ENCODE results near the gene NFIA. TPM values are rescaled to one million over a fixed set of nuclear protein-coding genes. Genes with fewer than 3 reads are reported as not detected.

NFIA gene
- total RNA-seq, 2 experiments from 2014 or later: 0.80 to 5.4 TPM

DNA sequence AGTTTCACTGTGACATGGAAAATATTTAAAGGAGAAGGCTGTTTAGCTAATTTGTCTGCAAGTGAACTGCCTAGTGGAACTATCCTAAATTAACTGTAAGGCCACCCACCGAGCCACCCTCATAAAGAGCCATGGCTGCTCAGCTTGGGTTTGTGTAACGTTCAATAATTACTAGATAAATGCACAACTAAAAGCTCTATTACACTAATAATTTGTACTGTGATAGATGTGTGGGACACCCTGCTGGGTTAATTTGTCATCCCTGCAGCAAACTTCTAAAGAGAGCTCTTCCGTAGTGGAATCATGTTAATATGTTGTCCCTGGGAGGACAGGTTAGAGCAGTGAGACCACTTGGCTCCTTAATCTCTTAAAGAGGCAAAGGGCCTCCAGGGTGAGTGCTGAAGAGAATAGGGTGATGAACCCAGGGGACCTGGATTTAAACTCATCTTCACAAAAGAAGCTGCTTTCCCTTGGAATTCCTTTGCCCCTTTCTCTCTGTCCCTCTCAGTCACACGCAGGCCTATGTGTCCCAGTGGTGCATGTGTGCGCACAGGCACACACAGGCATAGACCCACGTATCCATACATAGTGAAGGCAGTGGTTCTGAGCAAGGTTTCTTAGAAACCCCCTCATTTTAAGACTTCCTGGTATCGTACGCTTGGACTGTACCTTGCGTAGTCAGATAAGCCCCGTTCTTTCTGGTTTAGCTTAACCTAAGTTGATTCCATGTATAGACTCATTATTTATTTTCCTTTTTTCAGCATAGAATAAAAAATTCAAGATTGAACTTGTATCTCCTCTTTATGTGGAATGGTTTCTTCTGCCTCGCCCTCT lies 310.3 kb downstream of the NFIA start:
- ATAC-seq (no peak), DNase-seq (no peak)
- CTCF ChIA-PET: interaction anchor here (1.0 kb wide), 1 partner anchor 12 kb away, joined by 3 read pairs; no protein-coding TSS in a partner anchor
- Mint-ChIP-seq H3K36me3 (peaks cover 3% of the 10 kb centered on the region), H3K9me3 (ENCODE audit: low read depth) (peaks cover 5% of the 10 kb centered on the region), H3K4me1 (peaks cover 16% of the 10 kb centered on the region), H3K4me3 (no peak overlapping the region), H3K27ac (no peak overlapping the region), H3K27me3 (no peaks in the 10 kb centered on the region)

DNA sequence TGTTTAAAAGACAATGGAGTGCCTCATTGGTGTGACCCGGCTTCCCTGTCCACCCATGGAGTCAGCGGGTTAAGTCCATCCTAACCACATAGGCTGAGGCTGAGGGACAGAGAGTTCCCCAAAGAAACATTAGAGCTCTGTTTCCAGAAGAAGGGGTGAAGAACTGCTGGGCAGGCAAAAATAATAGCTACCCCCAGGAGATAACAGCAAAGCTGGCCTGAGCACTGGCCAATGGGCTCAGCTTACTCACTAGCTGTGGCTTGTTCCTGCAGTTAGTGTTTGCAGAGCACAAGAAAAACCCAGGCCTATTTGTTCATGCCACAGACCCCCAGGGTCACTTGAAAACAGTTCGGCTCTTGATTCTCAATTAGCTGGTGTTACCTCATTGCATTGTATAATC lies 311.2 kb downstream of the NFIA start:
- Mint-ChIP-seq H3K4me1 (peaks cover 7% of the 10 kb centered on the region), H3K4me3 (no peak overlapping the region), H3K27me3 (no peaks in the 10 kb centered on the region), H3K27ac (no peak overlapping the region), H3K36me3 (peaks cover 2% of the 10 kb centered on the region), H3K9me3 (ENCODE audit: low read depth) (peaks cover 3% of the 10 kb centered on the region)
- DNase-seq (no peak), ATAC-seq (no peak)
- CTCF ChIA-PET: no interaction called here

DNA sequence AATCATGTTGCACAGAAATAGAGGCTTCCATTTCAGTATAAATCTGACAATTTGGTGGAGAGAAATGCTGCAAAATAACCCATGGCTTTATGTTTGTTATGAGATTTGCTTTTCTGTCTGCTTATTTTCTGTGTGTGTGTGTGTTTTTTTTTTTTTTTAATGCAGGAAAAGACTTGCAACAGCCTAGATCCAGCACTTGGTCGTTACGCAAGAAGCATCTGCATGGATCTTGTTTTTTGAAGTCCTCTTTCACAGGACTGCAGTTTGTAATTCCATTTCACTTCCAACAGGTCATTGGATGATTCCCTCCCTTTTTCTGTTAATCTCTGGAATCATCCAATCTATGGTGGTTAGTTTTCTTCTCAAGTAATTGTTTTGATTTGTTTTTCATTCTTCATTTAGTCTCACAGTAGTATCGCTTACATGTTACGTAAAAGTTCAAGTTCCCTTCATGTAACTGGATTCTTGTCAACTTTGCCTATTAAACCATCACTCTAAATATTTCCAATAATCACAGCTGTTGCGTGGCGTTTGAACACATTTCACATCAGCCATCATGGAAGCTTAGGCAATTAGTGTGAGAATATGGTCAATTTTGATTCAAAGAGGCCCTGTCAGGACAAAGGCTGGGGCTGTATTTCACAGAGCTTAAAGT lies 312.9 kb downstream of the NFIA start:
- Mint-ChIP-seq H3K36me3 (no peaks in the 10 kb centered on the region), H3K27ac (no peak overlapping the region), H3K4me1 (no peaks in the 10 kb centered on the region), H3K4me3 (no peak overlapping the region), H3K9me3 (ENCODE audit: low read depth) (no peaks in the 10 kb centered on the region), H3K27me3 (no peaks in the 10 kb centered on the region)
- DNase-seq (no peak), ATAC-seq (no peak)
- CTCF ChIA-PET: no interaction called here

DNA sequence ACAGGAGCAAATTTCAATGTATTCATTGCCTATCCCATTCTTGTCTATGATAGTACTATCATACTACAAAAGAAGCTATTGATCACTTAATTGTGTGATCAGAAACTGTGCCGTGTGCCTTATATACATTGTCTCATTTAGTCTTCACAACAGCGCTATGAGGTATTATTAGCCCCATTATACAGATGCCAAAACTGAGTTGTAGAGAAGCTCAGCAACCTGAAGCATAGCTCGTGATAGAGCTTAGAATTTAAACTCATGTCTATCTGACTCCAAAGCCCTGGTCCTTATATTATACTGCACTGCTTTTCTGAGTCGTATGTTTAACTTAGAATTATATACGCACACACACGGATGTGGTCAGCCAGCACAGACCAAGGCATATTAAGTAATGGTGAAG lies 315.1 kb downstream of the NFIA start:
- ATAC-seq: no peak
- Mint-ChIP-seq H3K27me3 (no peaks in the 10 kb centered on the region), H3K4me1 (no peaks in the 10 kb centered on the region), H3K27ac (no peak overlapping the region), H3K36me3 (no peaks in the 10 kb centered on the region), H3K4me3 (no peak overlapping the region), H3K9me3 (ENCODE audit: low read depth) (no peaks in the 10 kb centered on the region)
- CTCF ChIA-PET: no interaction called here
- no peak for DNase-seq

DNA sequence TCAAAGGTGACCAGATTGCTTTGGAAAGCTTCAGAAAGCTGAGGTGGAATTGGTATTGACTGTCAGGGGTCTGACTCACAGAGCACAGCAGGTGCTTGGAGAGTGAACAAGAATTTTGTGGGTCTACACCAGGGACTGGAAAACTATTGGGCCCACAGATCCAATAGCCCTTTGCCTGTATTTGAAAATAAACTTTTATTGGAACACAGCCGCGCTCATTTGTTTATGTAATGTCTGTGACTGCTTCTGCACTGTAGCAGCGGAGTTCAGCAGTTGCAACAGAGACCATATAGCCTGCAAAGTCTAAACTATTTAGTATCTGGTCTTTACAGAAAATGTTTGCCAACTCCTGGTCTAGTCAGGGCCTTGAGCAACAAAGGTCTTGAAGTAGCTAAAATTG lies 315.6 kb downstream of the NFIA start:
- Mint-ChIP-seq H3K36me3 (no peaks in the 10 kb centered on the region), H3K27ac (no peak overlapping the region), H3K4me1 (no peaks in the 10 kb centered on the region), H3K4me3 (no peak overlapping the region), H3K9me3 (ENCODE audit: low read depth) (no peaks in the 10 kb centered on the region), H3K27me3 (no peaks in the 10 kb centered on the region)
- CTCF ChIA-PET: no interaction called here
- ATAC-seq (no peak), DNase-seq (no peak)

DNA sequence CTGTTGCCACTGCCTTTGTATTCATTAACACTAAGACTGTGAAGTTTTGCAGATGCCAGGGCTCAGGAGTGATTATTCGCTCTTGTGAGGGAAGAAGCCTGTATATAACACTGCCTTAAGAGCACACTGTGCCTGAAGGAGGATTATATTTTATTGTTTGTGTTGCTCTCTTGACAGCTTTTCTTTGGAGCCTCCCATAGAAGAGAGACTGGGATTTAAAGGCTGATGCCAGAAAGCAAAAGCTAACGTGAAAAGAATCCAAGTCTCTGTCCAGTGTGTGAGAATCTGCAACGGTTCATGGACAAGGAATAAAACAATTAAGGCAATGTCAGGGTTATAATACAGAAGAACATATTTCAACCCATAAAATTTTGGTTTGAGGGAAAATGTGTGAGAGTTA lies 316.8 kb downstream of the NFIA start:
- no peak for ATAC-seq
- Mint-ChIP-seq H3K27ac (no peak overlapping the region), H3K27me3 (no peaks in the 10 kb centered on the region), H3K4me3 (no peak overlapping the region), H3K36me3 (no peaks in the 10 kb centered on the region), H3K9me3 (ENCODE audit: low read depth) (no peaks in the 10 kb centered on the region), H3K4me1 (peaks cover 4% of the 10 kb centered on the region)
- CTCF ChIA-PET: no interaction called here
- no peak for DNase-seq

DNA sequence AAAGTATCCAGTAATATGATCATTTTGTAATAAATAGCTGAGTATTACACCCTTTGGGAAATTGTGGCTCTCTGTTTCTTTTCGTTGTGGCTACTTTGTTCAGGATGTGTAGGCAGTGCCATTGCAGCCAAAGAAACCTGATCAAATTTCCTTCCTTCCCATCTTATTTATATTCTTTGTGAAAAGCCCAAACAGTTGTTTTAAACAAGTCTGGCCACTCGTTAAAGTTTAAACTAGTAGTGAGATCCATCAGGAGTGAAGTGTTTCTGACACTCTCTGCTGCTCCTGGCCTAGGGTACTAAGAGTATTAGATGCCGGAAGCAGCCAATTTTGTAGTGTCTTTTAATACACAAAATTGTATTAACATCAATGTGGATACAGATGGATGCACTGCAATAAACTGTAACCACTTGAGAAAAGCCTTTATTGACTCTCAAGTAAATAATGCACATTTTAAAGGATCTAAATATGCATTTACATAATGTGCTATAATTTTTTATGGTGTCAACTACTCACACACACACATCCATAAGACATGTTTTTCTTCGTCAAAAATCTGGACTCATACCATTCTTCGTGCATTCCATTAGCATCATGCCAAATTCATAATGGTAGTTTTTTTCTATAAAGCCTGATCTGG lies 317.9 kb downstream of the NFIA start:
- no peak overlapping the region for H3K27ac Mint-ChIP-seq
- no peaks in the 10 kb centered on the region for H3K36me3 Mint-ChIP-seq
- H3K27me3 Mint-ChIP-seq: no peaks in the 10 kb centered on the region
- CTCF ChIA-PET: no interaction called here
- H3K9me3 Mint-ChIP-seq (ENCODE audit: low read depth): no peaks in the 10 kb centered on the region
- H3K4me3 Mint-ChIP-seq: no peak overlapping the region
- DNase-seq (no peak), ATAC-seq (no peak)
- peaks cover 6% of the 10 kb centered on the region for H3K4me1 Mint-ChIP-seq

DNA sequence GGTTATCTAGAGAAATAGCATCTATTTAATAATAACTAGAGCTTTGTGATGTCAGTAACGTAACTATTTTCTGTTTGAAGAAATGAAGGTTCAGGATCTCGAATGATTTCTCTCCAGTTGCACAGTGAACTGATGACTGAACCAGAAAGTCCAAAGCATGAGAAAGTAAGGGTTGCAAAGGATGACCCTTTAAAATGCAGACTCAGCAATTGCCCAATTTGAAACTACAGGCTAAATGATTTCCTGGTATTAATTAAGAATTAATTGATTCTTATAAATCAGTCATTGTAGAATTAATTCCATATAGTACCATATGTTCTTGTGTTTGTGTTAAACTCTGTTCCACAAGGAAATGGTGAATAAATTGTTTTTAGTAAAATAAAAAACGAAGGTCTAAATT lies 318.6 kb downstream of the NFIA start:
- Mint-ChIP-seq H3K27ac (no peak overlapping the region), H3K4me1 (peaks cover 6% of the 10 kb centered on the region), H3K36me3 (no peaks in the 10 kb centered on the region), H3K27me3 (no peaks in the 10 kb centered on the region), H3K9me3 (ENCODE audit: low read depth) (no peaks in the 10 kb centered on the region), H3K4me3 (no peak overlapping the region)
- no peak for ATAC-seq
- CTCF ChIA-PET: no interaction called here
- no peak for DNase-seq

DNA sequence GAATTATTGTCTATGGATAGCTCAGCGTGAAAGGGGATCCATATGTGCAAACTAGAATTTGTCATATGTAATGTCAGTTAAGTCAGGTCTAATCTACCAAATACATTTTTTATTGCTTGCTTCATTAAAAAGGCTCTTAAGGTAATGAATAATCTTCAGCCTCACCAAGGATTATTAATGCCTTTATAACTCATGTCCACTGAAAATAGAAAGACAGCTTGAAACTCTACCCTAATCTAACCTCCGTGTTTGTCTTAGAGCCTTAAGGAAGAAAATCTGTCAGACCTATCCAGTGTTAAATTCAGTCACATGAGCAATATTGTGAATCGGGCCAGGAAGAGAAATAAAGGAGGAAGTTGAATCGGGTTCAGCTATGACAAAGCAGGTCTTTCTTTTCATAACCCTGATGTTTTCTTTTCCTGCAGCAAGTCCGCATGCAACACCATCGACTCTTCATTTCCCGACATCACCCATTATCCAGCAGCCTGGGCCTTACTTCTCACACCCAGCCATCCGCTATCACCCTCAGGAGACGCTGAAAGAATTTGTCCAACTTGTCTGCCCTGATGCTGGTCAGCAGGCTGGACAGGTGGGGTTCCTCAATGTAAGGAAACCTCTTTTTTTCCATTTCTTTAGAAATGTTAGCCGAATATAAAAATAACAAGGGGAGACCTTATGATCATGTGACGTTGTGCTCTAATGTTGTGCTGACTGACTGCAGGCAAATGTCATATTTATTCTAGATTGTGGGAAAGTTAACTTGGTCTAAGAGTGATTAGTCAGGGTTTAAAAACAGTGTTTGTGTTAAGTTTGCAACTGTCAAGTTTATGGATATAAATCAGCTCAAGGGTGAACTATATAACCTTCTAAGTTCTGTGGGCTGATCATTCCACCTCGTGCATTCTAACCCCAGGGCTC lies 321.6 kb downstream of the NFIA start:
- Mint-ChIP-seq H3K27me3 (no peaks in the 10 kb centered on the region), H3K4me3 (no peak overlapping the region), H3K9me3 (ENCODE audit: low read depth) (no peaks in the 10 kb centered on the region), H3K27ac (no peak overlapping the region), H3K36me3 (peaks cover 4% of the 10 kb centered on the region), H3K4me1 (peaks cover 6% of the 10 kb centered on the region)
- CTCF ChIA-PET: no interaction called here
- ATAC-seq (no peak), DNase-seq (no peak)

DNA sequence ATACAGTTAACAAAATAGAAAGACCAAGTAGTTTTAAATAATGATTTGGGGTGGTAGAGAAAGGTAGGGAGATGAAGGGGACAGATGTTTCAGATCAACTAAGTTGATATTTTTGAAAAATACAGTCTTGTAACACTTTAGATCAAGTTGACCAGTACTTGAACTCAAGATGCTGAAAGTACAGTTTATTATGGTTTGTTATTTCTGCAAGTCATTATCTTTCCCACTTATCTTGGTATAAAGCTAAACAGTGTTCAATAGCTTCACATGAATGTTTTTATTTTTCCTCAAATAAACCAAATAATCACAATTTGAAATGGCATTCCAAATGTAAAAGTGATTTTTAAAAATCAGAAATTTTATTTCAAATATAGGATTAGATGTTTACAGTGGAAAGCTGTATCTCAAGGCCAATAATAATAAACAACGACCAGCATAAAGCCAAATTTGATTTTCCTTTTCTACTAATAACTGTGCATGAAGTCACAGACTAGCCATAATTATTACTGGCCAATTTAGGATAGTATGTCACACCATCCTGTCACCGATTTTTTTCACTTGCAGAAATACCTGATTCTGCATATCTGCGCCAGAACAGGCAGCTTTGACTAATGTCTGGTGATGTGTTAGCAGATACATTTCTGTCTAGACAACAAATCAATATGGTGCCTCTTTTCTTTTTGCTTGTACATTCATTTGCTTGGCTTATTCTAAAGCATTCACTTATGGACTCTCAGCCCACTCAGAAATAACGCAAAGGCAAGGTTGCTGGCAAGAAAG lies 322.4 kb downstream of the NFIA start:
- no peak for DNase-seq
- Mint-ChIP-seq H3K27ac (no peak overlapping the region), H3K4me3 (no peak overlapping the region), H3K36me3 (peaks cover 4% of the 10 kb centered on the region), H3K27me3 (no peaks in the 10 kb centered on the region), H3K4me1 (peaks cover 6% of the 10 kb centered on the region), H3K9me3 (ENCODE audit: low read depth) (no peaks in the 10 kb centered on the region)
- no peak for ATAC-seq
- CTCF ChIA-PET: no interaction called here

DNA sequence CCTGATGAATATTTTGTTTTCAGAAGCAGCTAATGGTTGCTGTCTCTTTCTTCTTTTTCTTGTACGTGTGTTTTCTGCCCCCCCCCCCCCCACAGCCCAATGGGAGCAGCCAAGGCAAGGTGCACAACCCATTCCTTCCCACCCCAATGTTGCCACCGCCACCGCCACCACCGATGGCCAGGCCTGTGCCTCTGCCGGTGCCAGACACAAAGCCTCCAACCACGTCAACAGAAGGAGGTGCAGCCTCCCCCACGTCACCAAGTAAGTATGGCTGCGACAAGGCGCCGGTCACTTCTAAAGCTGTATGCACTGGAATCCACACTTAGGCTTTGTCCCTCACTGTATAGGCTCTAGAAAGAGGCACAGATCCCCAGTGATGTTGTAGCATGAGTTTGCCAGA lies 324.1 kb downstream of the NFIA start:
- Mint-ChIP-seq H3K36me3 (peaks cover 4% of the 10 kb centered on the region), H3K27ac (no peak overlapping the region), H3K4me3 (no peak overlapping the region), H3K4me1 (peaks cover 6% of the 10 kb centered on the region), H3K9me3 (ENCODE audit: low read depth) (no peaks in the 10 kb centered on the region), H3K27me3 (no peaks in the 10 kb centered on the region)
- no peak for DNase-seq
- ATAC-seq: no peak
- CTCF ChIA-PET: no interaction called here

DNA sequence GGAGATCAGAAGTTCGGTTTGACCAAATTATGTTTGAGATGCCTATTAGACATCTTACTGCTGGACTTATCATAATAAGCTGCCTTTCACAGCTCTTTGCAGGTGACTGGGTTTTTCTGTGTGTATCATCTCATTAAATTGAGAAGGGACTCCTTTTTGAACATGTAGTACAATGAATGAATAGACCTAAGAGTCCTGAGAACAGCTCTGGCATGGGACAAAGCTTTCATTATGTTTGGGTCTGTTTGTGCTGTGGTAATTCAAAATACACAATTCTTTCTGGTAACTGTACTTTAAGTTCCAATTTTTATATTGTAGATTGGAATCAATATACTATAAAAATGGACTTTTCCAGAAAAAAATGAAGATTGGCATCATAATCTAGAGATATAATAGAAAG lies 330.2 kb downstream of the NFIA start:
- no peaks in the 10 kb centered on the region for H3K9me3 Mint-ChIP-seq (ENCODE audit: low read depth)
- H3K36me3 Mint-ChIP-seq: peaks cover under 1% of the 10 kb centered on the region
- H3K27ac Mint-ChIP-seq: no peak overlapping the region
- CTCF ChIA-PET: no interaction called here
- DNase-seq: no peak
- no peak for ATAC-seq
- no peaks in the 10 kb centered on the region for H3K4me1 Mint-ChIP-seq
- H3K4me3 Mint-ChIP-seq: no peak overlapping the region
- H3K27me3 Mint-ChIP-seq: no peaks in the 10 kb centered on the region

DNA sequence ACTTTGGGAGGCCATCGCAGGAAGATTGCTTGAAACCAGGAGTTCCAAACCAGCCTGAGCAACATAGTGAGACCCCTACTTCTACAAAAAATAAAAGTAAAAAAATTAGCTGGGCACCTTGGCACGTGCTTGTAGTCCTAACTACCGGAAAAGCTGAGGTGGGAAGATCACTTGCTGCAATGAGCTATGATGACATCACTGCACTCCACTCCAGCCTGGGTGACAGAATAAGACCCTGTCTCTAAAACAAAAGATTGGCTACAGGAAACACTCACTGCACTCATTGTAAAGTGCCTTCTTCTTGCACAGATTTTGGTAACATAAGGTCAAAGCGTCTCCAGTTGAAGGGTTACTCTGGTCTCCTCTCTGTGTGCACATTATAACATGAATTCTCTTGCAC lies 336.8 kb downstream of the NFIA start:
- Mint-ChIP-seq H3K4me3 (no peak overlapping the region), H3K27ac (no peak overlapping the region), H3K27me3 (no peaks in the 10 kb centered on the region), H3K9me3 (ENCODE audit: low read depth) (no peaks in the 10 kb centered on the region), H3K4me1 (no peaks in the 10 kb centered on the region), H3K36me3 (no peaks in the 10 kb centered on the region)
- no peak for DNase-seq
- CTCF ChIA-PET: interaction anchor here (1.5 kb wide), 1 partner anchor 66 kb away, joined by 3 read pairs; no protein-coding TSS in a partner anchor
- ATAC-seq: no peak

All from activated CD8-positive, alpha-beta memory T cell treated with anti-CD3 and anti-CD28 coated beads, Interleukin-2, amount 10 ng/mL, durations not matched to agents 7 days and 5 days (primary cell).